ENCODE measurements around the gene PLXDC1.
"Not testable (repeated sequence)": the region's sequence is repeated elsewhere in the genome, so short reads cannot be mapped to it uniquely, and the experiment has no call there.

PLXDC1 gene

DNA sequence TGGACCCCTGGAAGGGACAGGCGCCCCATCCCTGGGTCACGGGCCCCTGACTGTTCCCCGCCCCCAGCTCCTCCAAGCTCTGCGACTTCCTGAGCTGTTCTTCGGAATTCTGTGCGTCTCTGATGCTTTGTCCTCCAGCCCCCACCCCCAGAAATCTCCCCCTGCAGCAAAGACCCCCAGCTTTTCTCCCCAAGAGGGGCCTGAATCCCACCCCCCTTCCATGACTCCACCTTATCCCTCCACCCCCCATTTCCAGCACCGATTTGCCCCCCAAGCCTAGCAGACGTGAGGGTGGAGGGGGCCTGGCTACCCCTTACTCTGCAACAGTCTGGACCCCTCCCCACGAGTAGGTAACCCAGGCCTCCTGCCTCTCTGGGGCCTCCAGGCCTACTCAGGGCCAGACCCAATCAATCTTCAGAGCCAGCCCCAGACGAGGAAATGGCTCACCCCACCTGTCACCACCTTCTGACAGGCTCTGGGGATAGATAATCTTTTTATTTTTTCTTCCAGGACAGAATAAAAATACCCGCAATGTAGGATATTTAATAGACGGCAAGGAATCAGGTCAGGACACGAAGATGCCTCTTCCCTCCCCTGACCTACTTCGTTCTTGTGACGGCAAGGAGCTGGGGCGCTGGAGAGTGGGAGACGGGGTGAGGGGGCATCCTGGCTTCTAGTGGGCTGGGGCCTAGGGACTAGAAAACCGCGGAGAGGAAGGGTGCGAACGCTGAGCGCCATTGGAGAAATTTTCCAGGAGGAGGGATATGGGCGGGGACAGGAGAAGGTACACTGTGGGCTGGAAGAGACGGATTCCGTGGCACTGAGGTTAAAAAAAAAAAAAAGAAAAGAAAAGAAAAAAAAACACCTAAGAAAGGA, 744 bp upstream of the PLXDC1 start:
- DNase-seq: peak in 2 of 3 experiments; percentile 58 to 59

DNA sequence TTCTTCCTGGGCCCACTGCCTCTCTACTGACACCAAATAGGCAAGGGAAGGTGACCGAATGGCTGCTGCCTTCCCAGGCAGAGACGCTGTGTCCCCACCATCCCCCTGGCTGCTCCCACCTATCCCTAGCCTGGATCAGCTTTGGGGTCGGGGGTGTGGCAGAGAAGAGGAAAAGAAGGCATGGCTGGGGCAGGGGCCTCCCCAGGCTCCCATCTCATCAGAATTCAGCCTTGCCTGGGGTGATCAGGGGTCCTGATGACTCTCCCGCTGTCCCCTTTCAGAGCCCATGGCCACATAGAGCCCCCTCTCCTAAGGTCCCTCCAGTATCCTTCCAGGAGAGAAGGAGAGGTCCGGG, 665 bp downstream of the PLXDC1 start:
- DNase-seq: no peak

DNA sequence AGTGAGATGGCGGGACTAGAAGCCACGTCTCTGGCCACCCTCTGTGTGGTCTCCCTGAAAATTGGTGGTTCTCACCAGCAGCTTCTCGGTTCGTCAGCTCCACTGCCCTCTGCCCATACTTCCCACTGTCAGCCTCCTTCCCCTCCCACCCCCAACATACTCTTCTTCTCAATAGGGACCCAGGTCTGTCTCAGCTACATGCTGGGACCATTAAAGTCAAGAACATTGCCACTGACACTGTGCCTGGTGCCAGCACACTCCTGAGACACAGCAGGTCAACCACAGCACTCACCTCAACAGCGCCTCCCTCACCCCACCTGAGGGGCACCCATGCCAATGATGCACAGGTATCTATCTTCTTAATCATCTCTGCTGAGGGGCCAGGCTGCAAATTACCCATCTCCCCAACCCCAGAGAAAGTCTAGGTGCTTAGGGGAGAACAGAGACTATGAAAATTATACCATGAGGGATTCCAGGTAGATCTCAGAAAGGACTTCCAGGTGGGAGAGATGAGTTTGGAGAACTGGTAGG, 1.3 kb downstream of the PLXDC1 start:
- DNase-seq: no peak

DNA sequence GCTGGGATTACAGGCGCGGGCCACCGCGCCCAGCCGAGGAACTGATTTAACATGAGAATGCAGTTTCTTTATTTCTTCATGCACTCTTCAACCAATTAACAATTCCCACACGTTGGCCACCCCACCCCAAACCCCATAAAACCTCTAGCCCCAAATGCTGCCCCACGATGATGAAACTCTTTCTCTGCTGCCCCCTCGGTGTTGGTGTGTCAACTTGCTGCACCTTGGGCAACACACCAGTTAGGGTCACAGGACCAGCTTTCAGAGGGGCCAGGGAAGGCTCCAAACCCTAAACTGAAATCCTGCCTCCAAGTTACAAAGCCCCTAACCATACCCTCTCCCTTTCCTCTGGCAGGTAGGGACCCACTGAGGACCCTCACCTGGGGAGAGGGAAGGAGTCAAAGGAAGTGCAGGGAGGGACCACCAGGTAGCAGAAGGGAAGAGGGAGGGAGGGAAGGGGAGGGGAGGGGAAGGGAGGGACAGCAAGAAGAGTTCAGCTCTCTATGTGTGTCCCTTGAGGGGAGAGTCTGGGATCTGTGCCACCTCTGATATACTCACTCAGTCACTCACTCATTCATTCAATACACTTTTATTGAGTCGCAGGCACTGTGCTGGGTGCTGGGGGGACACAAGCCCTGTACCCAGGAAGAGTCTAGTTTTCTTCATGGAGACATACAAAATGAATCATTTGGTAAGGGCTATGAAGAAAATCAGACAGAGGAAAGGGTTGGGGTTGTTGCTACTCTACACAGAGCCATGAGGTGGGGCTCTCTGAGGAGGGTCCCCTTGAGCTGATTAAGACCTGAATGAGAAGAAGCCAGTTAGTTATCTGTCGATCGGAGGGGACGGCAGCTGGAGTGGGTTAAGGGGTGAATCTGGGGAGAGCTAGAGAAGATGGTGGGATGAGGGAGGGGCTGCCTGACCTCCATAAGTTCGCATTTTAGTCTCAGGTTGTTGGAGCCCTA, 3.9 kb downstream of the PLXDC1 start:
- DNase-seq: no peak

DNA sequence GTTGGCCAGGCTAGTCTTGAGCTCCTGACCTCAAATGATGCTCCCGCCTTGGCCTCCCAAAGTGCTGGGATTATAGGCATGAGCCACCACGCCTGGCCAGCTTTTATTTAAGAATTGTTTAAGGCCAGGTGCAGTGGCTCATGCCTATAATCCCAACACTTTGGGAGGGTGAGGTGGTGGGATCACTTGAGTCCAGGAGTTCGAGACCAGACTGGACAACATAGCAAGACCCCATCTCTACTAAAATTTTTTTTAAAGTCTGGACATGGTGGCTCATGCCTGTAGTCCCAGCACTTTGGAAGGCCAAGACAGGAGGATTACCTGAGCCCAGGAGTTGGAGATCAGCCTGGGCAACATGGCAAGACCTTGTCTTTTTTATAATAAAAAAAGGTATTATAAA, 5.2 kb downstream of the PLXDC1 start:
- DNase-seq: no peak

DNA sequence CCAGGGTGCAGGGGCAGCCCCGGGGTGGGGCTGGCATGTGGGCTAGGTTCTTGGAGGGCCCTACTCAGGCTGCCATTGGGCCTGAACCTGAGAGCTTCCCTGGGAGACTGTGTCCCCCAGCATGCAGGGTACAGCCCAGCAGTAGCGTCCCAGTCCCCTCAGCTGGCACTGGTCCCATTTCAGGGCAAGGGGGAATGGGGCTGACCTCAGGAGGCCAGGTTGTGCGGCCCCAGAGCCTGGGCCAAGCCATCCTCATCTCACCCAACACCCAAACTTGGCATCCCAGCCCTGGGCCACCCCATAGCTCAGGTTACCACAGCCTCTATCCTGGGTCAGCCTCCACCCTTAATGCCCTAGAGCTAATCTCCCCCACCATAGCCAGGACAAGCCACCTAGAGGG, 6.3 kb downstream of the PLXDC1 start:
- no peak for DNase-seq

DNA sequence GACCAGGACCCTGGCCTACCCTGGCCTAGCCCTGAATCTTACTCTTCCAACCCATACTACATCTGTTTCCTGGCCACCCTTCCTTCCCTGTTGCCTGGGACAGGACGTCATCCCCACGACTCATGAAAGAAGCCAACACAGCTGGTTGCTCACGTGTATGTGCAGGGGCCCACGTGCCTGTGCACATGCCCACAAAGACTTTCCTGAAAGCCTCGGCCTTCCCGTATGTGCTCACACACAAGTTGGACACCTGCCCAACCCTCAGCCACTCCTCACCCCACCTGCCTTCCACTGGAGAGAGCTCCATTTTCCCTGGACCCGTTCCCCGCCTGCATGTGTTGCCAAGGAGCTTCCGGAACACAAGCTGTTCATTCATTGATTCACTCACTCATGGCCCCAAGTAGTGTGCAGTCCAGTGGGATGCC, 7.0 kb downstream of the PLXDC1 start:
- DNase-seq: peak in 2 of 3 experiments; percentile 7 to 46

DNA sequence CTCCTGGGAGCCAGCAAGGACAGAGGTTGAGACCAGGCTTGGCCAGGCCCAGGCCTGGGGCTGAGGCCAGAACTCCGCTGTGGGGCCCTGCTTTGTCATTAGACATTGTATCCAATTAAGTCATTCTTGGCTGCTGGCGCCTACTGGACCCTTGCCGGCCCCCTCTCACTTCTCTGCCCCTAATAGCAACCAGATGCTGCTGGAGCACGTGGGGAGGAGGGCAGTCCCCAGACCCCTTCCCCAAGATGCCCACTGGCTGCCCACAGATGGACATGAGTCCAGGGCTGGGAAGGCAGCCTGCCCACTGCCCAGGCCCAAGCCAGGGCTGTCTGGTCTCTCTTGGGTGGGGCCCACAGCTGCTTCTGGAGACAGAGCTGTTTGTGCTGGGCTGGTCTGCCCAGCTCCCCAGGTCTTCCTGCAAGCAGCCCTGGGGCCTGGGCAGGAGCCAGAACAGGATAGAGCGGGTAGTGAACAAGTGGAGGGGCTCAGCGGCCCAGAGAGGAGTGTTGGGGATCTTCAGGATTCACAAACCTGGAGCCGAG, 7.8 kb downstream of the PLXDC1 start:
- DNase-seq: no peak

DNA sequence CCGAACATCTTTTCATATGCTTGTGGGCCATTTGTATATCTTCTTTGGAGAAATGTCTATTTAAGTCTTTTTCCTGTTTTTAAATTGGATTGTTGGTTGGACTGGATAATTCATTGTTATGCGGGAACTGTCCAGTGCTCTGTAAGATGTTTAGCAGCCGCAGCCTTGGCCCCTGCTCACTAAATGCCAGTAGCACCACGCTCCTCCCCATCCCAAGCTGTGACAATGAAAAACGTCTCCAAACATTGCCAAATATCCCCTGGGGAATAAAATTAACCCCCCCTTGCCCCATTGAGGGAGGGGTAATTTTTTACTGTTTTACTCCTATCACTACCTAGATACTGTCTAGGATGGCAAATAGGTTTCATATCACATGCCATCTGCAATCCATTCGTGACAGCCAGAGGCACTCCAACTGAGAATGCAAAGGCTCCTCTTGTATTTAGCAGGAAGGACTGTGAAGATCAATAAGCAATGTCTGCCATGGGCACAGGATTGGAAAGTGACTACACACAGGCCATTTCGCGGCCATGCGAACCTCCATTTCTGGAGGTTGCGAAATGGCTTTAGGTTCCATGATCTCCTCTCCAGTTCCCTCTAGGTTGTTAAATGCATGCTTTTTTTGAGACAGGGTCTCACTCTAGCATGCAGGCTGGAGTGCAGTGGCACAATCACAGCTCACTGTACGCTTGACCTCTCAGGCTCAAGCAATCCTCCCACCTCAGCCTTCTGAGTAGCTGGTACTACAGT, 9.3 kb downstream of the PLXDC1 start:
- no peak for DNase-seq

DNA sequence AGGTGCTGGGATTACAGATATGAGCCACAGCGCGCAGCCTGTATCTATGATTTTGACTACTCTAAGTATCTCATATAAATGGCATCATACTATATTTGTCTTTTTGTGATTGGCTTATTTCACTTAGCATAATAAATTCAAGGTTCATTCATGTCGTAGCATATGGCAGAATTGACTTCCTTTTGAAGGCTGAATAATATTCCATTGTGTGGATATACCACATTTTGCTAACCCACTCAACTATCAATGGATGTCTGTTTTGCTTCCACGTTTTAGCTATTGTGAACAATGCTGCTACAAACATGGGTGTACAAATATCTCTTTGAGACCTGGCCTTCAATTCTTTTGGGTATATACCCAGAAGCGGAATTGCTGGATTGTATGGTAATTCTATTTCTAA, 10.1 kb downstream of the PLXDC1 start:
- no peak for DNase-seq

DNA sequence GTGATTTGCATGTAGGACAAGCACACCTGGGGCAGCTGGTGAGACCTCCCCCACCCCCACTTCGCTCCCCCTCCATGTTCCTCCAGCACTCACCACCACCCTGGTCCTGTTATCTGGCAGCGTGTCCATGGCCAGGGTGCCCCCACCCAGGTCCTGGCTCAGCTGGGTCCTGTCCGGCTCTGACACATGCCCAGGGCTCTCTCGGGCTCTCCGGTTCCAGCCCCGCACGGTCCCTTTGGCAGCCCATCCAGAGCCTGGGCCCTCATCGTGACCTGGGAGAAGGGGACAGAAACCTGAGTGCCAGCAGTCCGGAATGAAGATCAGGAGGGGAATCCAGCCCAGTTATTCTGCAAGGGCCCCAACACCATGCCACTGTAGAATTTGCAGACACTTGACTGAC, 11.9 kb downstream of the PLXDC1 start:
- no peak for DNase-seq

DNA sequence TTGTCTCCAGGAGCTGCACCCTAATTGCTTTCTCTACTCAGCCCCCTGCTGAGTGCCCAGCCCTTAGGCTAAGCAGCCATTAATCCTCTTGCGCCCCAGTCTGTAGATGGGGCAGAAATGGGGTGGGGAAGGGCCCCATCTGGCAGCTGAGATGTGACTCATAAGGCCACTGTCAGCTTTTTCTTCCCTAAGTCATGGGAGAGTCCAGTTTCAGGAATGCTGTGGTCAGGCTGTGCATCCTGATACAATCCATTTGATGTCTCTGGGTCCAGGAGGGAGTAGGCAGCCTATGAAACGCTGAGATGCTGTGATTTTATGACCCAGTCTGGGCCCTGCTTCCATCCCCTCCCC, 12.3 kb downstream of the PLXDC1 start:
- DNase-seq: no peak

DNA sequence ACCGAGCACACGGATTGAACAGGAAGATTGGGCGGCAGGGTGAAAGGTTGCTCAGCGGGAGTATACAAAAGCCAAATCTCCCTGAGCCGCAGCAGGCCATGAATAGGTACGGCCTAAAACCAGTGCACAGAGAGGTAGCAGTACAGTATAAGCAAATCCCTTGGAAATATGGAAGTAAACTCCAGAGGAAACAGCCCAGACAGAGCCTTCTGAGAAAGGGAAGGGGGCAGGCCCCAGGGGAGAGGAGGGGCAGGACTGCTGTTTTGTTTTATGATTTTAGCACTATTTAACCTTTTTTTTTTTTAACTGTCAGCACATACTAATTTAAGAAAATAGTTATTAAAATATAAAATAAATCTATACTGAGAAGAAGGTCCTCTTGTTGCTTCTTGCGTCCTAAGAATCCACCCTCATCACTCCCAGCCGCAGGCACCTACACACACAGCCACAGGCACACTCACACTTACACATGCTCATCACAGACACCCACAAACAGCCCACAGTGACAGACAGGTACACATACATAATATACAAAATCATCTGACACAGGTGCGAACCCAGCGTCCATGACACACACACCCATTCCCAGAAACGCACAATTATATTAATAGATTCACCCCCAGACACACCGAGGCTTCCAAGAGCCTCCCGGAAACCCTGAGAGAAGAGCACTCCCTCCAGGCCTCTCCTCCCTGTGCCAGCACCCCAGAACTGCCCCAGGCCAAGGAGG, 12.8 kb downstream of the PLXDC1 start:
- DNase-seq: no peak

DNA sequence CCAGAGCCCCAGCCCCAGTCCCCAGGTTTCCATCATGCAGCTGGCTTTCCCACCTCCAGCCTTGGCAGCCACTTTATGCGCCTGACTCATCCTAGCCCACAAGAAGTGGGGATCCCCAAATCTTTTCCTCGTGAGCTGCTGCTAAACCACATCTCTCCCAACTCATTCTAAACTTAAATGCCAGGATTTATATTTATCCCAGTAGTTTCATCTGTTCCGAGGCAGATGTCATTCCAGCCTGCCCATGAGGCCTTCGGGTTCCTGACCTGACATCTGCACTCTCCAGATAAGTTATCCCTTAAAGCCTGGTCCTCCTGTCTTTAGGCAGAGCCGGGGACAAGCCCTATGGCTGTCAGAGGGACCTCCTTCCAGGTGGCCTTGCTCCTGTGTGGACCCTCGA, 16.6 kb downstream of the PLXDC1 start:
- DNase-seq: no peak

DNA sequence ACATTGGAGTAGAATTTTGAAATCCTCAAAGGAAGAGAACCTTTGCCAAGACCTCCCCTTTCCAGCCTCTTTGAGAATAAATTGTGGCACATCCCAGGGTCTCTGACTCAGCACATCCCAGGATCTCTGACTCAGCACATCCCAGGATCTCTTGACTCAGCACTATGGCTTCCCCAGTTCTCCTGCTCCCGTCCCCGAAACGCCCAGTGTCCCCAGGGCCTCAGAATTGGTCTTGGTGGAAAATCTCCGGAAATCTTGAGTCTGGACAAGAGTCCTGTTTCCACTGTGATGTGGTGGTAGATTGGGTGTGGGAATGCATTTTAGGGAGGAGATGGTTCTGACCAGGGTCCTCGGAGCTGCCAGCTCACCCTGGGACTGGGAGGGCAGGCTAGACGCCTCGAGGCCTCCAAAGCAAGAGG, 19.2 kb downstream of the PLXDC1 start:
- no peak for DNase-seq

DNA sequence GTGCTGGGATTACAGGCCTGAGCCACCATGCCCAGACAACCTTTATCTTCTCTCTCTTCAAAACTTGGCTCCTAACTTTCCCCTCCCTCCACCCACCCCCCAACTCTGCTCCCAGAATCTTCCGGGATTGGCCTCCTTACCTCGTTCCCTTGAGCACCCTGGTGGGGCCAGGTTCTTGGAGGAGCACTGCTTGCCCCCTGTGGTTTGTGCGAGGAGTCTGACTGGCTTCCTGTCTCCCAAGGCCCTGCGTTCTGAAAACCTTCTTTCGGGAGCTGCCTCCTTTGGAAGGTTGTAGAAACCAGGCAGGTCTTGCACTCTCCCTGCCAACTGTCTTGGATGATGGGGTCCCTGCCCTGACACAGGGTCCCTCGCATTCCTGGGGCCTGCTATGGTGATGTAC, 19.8 kb downstream of the PLXDC1 start:
- no peak for DNase-seq

DNA sequence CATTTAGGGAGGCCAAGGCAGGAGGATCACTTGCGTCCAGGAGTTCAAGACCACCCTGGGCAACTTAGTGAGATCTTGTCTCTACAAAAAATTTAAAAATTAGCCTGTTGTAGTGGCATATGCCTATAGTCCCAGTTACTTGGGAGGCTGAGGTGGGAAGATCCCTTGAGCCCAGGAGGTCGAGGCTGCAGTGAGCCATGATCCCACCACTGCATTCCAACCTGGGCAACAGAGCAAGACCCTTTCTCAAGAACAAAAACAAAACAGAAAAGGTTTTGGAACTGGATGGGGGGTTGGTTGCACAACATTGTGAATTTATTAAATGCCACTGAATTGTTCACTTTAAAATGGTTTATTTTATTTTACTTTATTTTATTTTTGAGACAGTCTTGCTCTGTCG, 21.2 kb downstream of the PLXDC1 start:
- DNase-seq: no peak

DNA sequence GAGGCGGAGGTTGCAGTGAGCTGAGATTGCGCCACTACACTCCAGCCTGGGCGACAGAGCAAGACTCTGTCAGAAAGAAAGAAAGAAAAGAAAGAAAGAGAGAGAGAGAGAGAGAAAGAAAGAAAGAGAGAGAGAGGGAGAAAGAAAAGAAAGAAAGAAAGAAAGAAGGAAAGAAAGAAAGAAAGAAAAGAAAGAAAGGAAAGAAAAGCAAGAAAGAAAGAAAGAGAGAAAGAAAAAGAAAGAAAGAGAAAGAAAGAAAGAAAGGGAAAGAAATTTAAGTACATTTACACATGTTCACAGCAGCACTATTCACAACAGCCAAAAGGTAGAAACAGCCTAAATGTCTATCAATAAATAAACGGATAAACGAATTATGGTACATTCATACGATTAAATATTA, 21.9 kb downstream of the PLXDC1 start:
- not testable (repeated sequence) for DNase-seq

DNA sequence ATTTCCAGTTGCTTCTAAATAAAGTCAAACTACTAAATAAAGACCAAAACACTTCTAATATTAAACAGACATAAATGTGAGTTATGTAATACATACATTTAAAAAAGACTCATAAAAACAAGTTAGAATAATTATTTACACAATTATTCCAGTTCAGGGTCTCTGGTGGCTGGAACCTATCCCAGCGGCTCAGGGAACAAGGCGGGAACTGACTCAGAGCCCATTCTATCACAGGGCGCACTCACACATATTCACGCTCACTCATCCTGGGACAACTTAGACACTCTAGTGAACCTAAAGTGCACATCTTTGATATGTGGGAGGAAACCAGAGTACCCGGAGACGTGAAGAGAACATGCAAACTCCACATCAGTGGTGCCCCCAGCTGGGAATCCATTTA, 25.0 kb downstream of the PLXDC1 start:
- no peak for DNase-seq

DNA sequence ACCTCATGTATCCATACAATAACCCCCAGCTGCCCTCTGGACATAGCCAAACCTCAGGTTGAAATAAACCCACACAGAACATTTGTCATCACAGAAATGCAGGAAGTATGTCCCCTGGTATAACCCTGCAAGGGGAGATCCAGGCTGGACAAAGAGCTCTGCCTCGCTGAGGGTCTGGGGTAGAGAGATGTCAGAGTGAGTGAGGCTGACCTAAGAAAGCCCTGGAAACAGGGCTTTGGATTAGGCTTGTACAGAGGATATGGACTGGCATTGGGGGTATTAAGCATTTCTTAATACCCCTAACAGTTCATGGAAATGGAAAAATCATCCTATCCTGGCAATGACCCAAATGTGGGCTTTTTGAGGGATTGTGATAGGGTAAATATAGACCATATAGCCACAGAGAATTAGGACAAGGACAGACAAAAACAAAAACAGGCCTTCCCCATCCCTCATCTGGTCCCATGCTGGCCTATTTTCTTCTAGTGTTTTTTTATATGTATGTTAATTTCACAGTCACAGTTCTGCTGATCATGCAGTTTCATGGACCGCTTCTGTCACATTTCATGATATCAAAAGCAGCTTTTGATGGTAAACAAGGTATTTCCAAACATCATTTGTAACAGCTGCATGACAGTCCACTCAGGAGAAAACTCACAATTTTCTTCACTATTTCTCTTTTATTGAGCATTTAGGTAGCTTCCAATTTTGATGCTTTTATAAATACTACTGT, 26.1 kb downstream of the PLXDC1 start:
- DNase-seq: no peak

DNA sequence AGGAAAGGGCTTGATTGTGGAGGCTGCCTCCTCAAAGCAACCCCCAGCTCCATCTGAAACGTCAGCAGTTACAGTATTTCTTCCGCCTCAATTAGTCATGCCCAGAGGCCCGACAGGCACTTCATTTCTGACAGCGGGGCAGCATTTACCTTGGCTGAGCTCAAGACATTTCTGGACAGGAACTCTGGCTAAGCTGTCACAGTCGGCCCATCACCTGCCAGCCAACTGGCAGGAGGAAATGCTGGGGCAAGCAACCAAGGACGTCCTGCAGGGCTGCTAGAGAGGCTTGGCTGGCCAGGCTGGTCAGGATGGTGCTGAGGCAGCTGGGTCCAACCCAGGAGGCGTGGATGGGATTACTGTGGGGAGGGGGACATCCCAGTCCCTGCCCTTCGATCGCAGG, 27.8 kb downstream of the PLXDC1 start:
- DNase-seq: no peak
